Activated naive CD8-positive, alpha-beta T cell treated with anti-CD3 and anti-CD28 coated beads, Interleukin-2, amount 50 U/mL, for 24 hours (primary cell): Measurements from ENCODE around the gene EFL1.

Experiments used
- ATAC-seq: fragments of 150-1000 bp; cut with Tn5 transposase; one replicate; pipeline ENCODE4 v1.10.0; 2021
- DNase-seq: peaks from one replicate; pipeline ENCODE4 v3.0.0; 2021
- H3K27ac Mint-ChIP-seq: one replicate; pipeline ENCODE4 v1.8.0; 2021; ENCODE audit warnings: mild to moderate bottlenecking, mixed read lengths
- H3K27me3 Mint-ChIP-seq: one replicate; pipeline ENCODE4 v1.8.0; 2021; ENCODE audit warnings: mixed read lengths
- H3K36me3 Mint-ChIP-seq: one replicate; pipeline ENCODE4 v1.8.0; 2021; ENCODE audit warnings: low read depth, mixed read lengths
- H3K4me1 Mint-ChIP-seq: one replicate; pipeline ENCODE4 v1.8.0; 2021; ENCODE audit warnings: mixed read lengths
- H3K4me3 Mint-ChIP-seq: one replicate; pipeline ENCODE4 v1.8.0; 2021; ENCODE audit warnings: mild to moderate bottlenecking, moderate library complexity, mixed read lengths
- H3K9me3 Mint-ChIP-seq: one replicate; pipeline ENCODE4 v1.8.0; 2021; ENCODE audit warnings: mixed read lengths

EFL1 gene

GRCh38 chr15:82122746-82123400 is 139.7 kb downstream of the EFL1 start:
- Mint-ChIP-seq H3K36me3 (peaks cover 10% of the 10 kb centered on the region), H3K9me3 (no peaks in the 10 kb centered on the region), H3K27ac (no peak overlapping the region)

GRCh38 chr15:82118040-82118439 is 144.5 kb downstream of the EFL1 start:
- no peak overlapping the region for H3K27ac Mint-ChIP-seq
- no peaks in the 10 kb centered on the region for H3K4me1 Mint-ChIP-seq
- DNase-seq (no peak), ATAC-seq (no peak)
- no peak overlapping the region for H3K4me3 Mint-ChIP-seq
- H3K36me3 Mint-ChIP-seq: no peaks in the 10 kb centered on the region
- no peaks in the 10 kb centered on the region for H3K9me3 Mint-ChIP-seq
- no peaks in the 10 kb centered on the region for H3K27me3 Mint-ChIP-seq

More at GRCh38 chr15:82122746-82123400, 139.7 kb downstream of the EFL1 start:
- no peaks in the 10 kb centered on the region for H3K27me3 Mint-ChIP-seq
- H3K4me3 Mint-ChIP-seq: no peak overlapping the region
- no peaks in the 10 kb centered on the region for H3K4me1 Mint-ChIP-seq
- ATAC-seq (no peak), DNase-seq (no peak)

GRCh38 chr15:82117296-82117695 is 145.2 kb downstream of the EFL1 start:
- DNase-seq: no peak
- no peak overlapping the region for H3K4me3 Mint-ChIP-seq
- ATAC-seq: no peak

GRCh38 chr15:82114660-82115059 is 147.9 kb downstream of the EFL1 start:
- ATAC-seq: no peak
- Mint-ChIP-seq H3K27ac (no peak overlapping the region), H3K4me1 (no peaks in the 10 kb centered on the region), H3K9me3 (no peaks in the 10 kb centered on the region), H3K27me3 (no peaks in the 10 kb centered on the region), H3K36me3 (no peaks in the 10 kb centered on the region), H3K4me3 (no peak overlapping the region)
- DNase-seq: no peak

More at GRCh38 chr15:82117296-82117695, 145.2 kb downstream of the EFL1 start:
- Mint-ChIP-seq H3K36me3 (no peaks in the 10 kb centered on the region), H3K27me3 (no peaks in the 10 kb centered on the region), H3K27ac (no peak overlapping the region), H3K4me1 (no peaks in the 10 kb centered on the region), H3K9me3 (no peaks in the 10 kb centered on the region)

GRCh38 chr15:82113106-82113715 is 149.3 kb downstream of the EFL1 start:
- Mint-ChIP-seq H3K4me1 (no peaks in the 10 kb centered on the region), H3K27ac (no peak overlapping the region), H3K4me3 (no peak overlapping the region), H3K36me3 (no peaks in the 10 kb centered on the region), H3K9me3 (no peaks in the 10 kb centered on the region), H3K27me3 (no peaks in the 10 kb centered on the region)
- no peak for DNase-seq
- no peak for ATAC-seq

- no peaks in the 10 kb centered on the region for H3K4me1 Mint-ChIP-seq
- H3K27ac Mint-ChIP-seq: no peak overlapping the region
- H3K9me3 Mint-ChIP-seq: no peaks in the 10 kb centered on the region
- DNase-seq (no peak), ATAC-seq (no peak)
- no peaks in the 10 kb centered on the region for H3K27me3 Mint-ChIP-seq
- H3K4me3 Mint-ChIP-seq: no peak overlapping the region
- no peaks in the 10 kb centered on the region for H3K36me3 Mint-ChIP-seq
These were observed 150.6 kb downstream of the EFL1 start for GRCh38 chr15:82111918-82112317.

GRCh38 chr15:82110144-82110543 is 152.4 kb downstream of the EFL1 start:
- H3K4me1 Mint-ChIP-seq: no peaks in the 10 kb centered on the region

GRCh38 chr15:82108489-82109078 is 153.9 kb downstream of the EFL1 start:
- no peak overlapping the region for H3K4me3 Mint-ChIP-seq
- H3K4me1 Mint-ChIP-seq: no peaks in the 10 kb centered on the region
- ATAC-seq (peak; percentile 84), DNase-seq (peak; percentile 79)
- no peaks in the 10 kb centered on the region for H3K27me3 Mint-ChIP-seq
- no peak overlapping the region for H3K27ac Mint-ChIP-seq
- no peaks in the 10 kb centered on the region for H3K9me3 Mint-ChIP-seq
- H3K36me3 Mint-ChIP-seq: no peaks in the 10 kb centered on the region

More at GRCh38 chr15:82110144-82110543, 152.4 kb downstream of the EFL1 start:
- Mint-ChIP-seq H3K9me3 (no peaks in the 10 kb centered on the region), H3K4me3 (no peak overlapping the region), H3K27me3 (no peaks in the 10 kb centered on the region), H3K36me3 (no peaks in the 10 kb centered on the region), H3K27ac (no peak overlapping the region)
- DNase-seq: no peak
- no peak for ATAC-seq

- Mint-ChIP-seq H3K27me3 (no peaks in the 10 kb centered on the region), H3K4me1 (no peaks in the 10 kb centered on the region), H3K27ac (no peak overlapping the region), H3K9me3 (no peaks in the 10 kb centered on the region), H3K4me3 (no peak overlapping the region), H3K36me3 (no peaks in the 10 kb centered on the region)
- DNase-seq (no peak), ATAC-seq (no peak)
These were observed 155.9 kb downstream of the EFL1 start for GRCh38 chr15:82106679-82107078.

- peak; percentile 13 for ATAC-seq
- Mint-ChIP-seq H3K27ac (no peak overlapping the region), H3K9me3 (no peaks in the 10 kb centered on the region), H3K4me1 (no peaks in the 10 kb centered on the region), H3K4me3 (no peak overlapping the region), H3K27me3 (peaks cover 2% of the 10 kb centered on the region), H3K36me3 (no peaks in the 10 kb centered on the region)
- no peak for DNase-seq
These were observed 156.9 kb downstream of the EFL1 start for GRCh38 chr15:82105451-82106215.

- DNase-seq (no peak), ATAC-seq (no peak)
- H3K9me3 Mint-ChIP-seq: no peaks in the 10 kb centered on the region
- H3K4me3 Mint-ChIP-seq: no peak overlapping the region
- no peaks in the 10 kb centered on the region for H3K36me3 Mint-ChIP-seq
- H3K27me3 Mint-ChIP-seq: peaks cover 2% of the 10 kb centered on the region
- H3K27ac Mint-ChIP-seq: no peak overlapping the region
- no peaks in the 10 kb centered on the region for H3K4me1 Mint-ChIP-seq
These were observed 159.1 kb downstream of the EFL1 start for GRCh38 chr15:82103468-82103867.

GRCh38 chr15:82100111-82100929 is 162.2 kb downstream of the EFL1 start:
- H3K4me1 Mint-ChIP-seq: no peaks in the 10 kb centered on the region
- H3K27me3 Mint-ChIP-seq: peaks cover 2% of the 10 kb centered on the region
- ATAC-seq (no peak), DNase-seq (no peak)
- no peak overlapping the region for H3K27ac Mint-ChIP-seq
- H3K36me3 Mint-ChIP-seq: no peaks in the 10 kb centered on the region
- no peaks in the 10 kb centered on the region for H3K9me3 Mint-ChIP-seq
- H3K4me3 Mint-ChIP-seq: no peak overlapping the region

GRCh38 chr15:82098674-82099073 is 163.9 kb downstream of the EFL1 start:
- no peak overlapping the region for H3K27ac Mint-ChIP-seq
- no peaks in the 10 kb centered on the region for H3K9me3 Mint-ChIP-seq
- peaks cover 2% of the 10 kb centered on the region for H3K27me3 Mint-ChIP-seq
- no peaks in the 10 kb centered on the region for H3K36me3 Mint-ChIP-seq
- H3K4me1 Mint-ChIP-seq: no peaks in the 10 kb centered on the region
- no peak overlapping the region for H3K4me3 Mint-ChIP-seq
- no peak for DNase-seq
- no peak for ATAC-seq

GRCh38 chr15:82095803-82096202 is 166.7 kb downstream of the EFL1 start:
- Mint-ChIP-seq H3K27me3 (no peaks in the 10 kb centered on the region), H3K36me3 (no peaks in the 10 kb centered on the region), H3K4me1 (no peaks in the 10 kb centered on the region), H3K4me3 (no peak overlapping the region), H3K27ac (no peak overlapping the region), H3K9me3 (no peaks in the 10 kb centered on the region)
- ATAC-seq: no peak
- no peak for DNase-seq
